Stimulated activated CD4-positive, alpha-beta T cell treated with anti-CD3 and anti-CD28 coated beads, Interleukin-1b, Interleukin-23, amount 100 ng/mL, for 1 hour (primary cell): ENCODE measurements around the gene TMEM89.

Experiments
- DNase-seq, 2 donors: peaks; one replicate each; pipeline ENCODE4 v3.0.0-alpha.2; 2020; ENCODE audit warnings: low read depth in 2 of 2

The TMEM89 gene

GRCh38 chr3:48642605-48643004 lies 21.0 kb upstream of the TMEM89 start:
- no peak for DNase-seq

GRCh38 chr3:48641396-48641795 lies 19.8 kb upstream of the TMEM89 start:
- no peak for DNase-seq

- no peak for DNase-seq
These were observed 18.5 kb upstream of the TMEM89 start for GRCh38 chr3:48639944-48640606.

DNA sequence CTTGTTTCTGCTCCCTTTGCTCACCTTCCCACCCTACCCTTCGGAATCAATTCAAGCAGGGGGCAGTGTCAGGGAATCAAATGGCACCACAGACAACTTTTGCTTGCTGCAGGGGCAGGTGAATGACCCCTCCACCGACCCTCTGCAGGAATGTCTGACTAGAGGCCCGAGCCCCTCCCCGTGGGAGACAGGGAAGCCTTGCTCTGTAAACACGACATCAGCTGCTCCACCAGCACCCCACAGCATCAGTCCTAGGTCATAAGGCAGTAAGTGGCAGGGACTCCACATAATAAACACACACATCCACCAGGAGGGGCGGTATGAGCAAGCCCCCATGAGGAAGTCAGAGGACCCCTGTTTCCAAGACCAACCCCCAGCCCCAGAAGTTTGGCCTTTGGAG lies 15.7 kb upstream of the TMEM89 start:
- no peak for DNase-seq

GRCh38 chr3:48636149-48636655 lies 14.6 kb upstream of the TMEM89 start:
- DNase-seq, result no peak

DNA sequence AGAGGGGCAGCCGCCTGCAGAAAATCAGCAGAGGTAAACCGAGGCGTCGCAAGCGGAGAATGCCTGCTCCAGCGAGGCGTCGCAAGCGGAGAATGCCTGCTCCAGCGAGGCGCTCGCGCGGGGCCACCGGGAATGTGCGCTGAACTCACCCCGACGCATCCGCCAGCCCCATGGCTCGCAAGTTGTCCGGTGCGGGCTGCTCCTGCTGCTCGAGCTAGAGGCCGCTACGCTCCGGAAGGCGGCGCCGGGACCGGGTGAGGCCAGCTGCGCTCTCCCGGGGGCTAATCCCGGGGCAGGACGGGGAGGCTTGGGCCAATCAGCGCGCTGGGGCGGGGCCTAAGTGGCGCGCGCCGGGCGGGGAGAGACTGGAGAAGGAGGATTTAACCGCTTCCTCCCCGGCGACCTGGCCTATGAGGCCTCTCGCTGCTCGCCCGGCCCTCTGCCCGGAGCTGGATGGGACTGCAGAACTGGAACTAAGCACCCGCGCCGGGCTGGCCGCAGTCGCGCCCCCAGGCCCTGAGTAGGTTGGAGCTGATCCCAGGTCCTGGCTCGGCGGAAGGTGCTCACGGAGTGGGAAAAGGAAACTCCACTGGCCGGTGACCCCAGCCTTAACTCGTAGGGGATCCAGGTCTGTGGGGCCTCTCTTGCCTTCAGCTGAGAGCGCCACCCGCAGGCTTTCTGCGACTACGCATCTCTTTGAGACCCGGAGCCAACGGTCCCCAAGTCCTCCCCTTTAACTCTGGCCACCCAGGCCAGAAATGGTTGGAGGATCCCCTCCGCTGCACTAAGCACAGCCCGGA lies 13.9 kb upstream of the TMEM89 start, which contains the start of gene SLC26A6:
Gene SLC26A6 (minus strand): TSS at position 240 of the 800 bp plus-strand sequence. CDS start 68 bp downstream, at position 172.
- peak; percentile 77 to 84 for DNase-seq

DNA sequence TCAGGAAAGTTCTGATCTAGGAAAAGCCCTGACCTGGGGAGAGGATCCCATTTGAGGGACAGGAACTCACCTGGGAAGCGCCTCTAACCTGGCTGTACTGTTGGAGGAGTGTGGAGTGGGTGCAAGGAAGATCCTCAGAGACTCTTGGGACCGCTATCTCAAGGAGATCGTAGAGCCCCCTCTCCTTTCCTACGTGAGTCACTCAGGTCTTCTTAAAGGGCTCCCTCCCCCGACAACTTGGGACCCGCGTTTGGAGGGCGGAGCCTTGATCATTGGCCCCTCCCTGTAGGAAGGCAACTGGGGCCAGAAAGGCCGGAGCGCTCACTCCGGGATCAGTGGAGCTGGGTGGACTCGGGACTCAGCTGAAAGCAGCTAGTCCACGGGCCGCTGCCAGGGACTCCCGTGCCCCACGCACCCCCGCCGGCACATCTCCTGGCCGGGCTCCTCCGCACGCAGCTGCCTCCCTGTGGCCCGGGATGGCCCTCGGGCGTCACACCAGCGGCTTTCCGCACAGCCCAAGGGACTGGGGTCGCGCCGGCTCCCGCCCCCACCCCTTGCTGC lies 13.2 kb upstream of the TMEM89 start:
- peak in 1 of 2 donors; percentile 30 for DNase-seq

DNA sequence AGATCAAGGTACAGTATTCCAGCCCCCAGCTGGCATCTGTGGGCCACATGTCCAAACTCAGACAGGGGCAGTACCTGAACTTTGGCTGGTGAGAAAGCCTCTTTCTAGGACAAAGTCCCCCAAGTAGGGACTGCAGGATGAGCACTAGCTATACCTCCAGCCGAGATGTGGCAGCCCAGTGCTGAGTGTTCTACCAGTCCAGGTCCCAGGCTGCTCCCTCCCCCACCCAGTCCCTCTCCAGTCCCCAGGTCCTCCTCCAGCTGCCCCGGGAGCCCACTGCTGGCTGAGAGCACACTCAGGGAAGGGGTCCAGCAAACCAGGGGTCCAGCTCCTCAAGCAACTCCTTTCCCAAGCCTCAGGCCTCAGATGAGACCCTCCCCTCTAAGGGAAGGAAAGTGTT lies 12.2 kb upstream of the TMEM89 start:
- DNase-seq, result no peak

- no peak for DNase-seq
These were observed 11.7 kb upstream of the TMEM89 start for GRCh38 chr3:48633256-48633655.

- DNase-seq, result no peak
These were observed 10.2 kb upstream of the TMEM89 start for GRCh38 chr3:48631516-48632448.

DNA sequence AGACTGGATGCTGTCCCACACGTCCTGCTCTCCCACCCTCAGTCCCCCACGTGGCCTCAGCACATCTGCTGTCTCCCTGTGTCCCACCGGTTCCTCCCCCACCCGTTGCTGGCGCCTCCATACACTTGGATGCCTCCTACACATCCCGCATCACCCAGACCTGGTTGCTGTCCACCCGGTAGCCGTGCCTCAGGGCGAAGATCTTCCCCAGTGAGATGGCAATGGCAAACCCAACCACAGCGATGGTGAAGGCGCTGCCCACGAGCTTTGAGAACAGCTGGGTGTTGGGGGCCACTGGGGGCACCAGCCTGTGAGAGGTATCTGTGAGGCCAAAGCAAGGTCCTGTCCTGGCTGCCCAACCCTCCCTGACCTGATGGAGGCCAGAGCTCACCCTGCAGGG lies 9.3 kb upstream of the TMEM89 start:
- no peak for DNase-seq

- DNase-seq, result no peak
These were observed 8.8 kb upstream of the TMEM89 start for GRCh38 chr3:48630407-48630806.

DNA sequence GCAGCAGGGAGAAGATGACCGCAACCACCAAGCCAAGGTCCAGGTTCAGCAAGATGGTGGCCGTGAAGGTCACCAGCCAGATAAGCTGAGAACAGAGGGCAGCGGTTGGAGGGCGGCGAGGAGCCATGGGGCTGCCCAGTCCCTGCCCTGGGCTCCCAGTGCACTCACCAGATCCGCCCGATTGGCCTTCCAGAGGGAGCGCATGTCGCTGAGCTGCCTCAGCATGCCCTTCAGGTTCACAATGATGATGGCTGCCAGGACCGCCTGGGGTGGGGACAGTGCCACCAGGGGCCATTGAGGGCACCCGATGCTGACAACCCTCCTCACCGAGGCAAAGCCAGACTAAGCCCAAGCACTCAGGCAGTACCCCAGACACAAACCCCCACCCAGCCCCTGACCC lies 8.3 kb upstream of the TMEM89 start:
- DNase-seq, result no peak

GRCh38 chr3:48628277-48629017 lies 6.9 kb upstream of the TMEM89 start:
- DNase-seq, result no peak

- DNase-seq, result no peak
These were observed 4.0 kb upstream of the TMEM89 start for GRCh38 chr3:48625600-48625999.

GRCh38 chr3:48624767-48625166 lies 3.2 kb upstream of the TMEM89 start:
- no peak for DNase-seq

GRCh38 chr3:48623851-48624547 lies 2.4 kb upstream of the TMEM89 start:
- DNase-seq, result no peak

DNA sequence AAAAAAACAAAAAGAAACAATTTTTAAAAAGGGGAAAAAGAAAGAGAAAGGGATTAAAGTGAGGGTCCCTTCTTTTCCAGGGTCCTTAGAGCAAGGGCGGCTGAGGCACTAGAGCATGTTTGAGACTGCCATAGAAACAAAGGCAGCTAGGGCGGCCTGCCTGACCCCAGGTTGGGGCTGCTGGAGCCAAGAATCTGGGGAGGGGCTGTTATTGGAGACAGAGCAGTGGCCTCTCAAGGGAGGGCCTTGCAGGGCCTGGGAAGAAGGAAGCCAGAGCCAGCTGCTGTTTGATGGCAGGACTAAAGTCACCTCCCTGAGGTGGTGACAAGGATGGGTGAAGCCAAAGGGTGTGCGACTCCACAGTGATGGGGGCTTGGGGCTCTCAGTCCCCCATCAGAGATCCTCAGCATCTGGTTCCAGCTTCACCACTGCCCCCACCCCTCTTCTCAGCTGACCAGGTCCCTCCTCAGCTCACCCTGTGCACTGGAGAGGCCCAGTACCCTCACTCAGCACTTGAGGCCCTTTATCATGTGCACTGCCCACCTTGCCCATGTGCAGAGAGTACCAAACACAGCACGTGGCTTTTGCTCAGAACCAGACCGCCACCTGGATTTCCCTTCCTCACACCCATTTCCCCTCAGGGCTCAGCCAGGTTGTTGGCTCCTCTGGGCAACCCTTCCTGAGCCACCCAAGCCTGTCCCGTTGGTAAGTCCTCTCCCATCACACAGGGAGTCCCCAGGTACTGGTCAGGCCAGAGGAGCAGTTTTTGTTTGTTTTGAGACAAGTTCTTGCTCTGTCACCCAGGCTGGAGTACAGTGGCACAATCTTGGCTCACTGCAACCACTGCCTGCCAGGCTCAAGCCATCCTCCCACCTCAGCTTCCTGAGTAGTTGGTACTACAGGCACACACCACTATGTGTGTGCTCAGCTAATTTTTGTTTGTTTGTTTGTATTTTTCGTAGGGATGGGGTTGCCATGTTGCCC lies 1.7 kb downstream of the TMEM89 start:
- DNase-seq, result no peak

DNA sequence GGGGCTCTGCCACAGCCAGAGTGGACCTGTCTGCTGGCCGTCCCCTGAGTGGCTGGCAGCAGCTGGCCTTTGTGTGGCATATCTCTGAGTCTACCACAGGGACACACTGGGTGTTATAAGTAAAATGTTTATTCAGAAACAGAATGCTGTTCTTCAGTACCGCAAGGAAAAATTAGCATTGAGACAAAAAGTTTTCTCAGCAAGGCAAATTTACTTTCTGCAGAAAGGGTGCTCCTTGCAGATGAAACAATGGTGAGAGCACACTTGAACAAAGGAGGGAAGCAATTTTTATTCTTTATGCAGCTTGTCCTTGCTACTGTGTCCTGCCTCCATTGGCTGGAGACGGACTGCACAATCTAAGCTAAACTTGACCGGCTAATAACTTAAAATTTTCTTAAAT lies 4.0 kb downstream of the TMEM89 start:
- DNase-seq, result no peak
